CD14-positive monocyte (primary cell): ENCODE results near the gene EIF2B2. TPM values are rescaled to one million over a fixed set of nuclear protein-coding genes. Genes with fewer than 3 reads are reported as not detected.

ENCODE experiments used
- DNase-seq, 3 donors: peaks; one replicate each; pipeline ENCODE4 v3.0.0-alpha.2; 2011 to 2022
- H2AFZ ChIP-seq: 2 replicates; pipeline ENCODE4 v1.6.0; 2012; ENCODE audit warnings: mild to moderate bottlenecking, low read depth, low read length, inconsistent platforms; ENCODE audit not compliant: insufficient read depth, poor library complexity, severe bottlenecking
- H3K27ac ChIP-seq, 2 donors: 1 replicate in 1 of 2; 2 replicates in 1 of 2; pipeline ENCODE4 v1.5.1; 2012 to 2013; ENCODE audit warnings: low read length in 2 of 2, control low read depth in 1 of 2, inconsistent platforms in 1 of 2, low read depth in 1 of 2, mild to moderate bottlenecking in 1 of 2
- H3K27me3 ChIP-seq, 2 donors: one replicate each; pipeline versions ENCODE4 v1.6.0 to v1.6.1; 2011 to 2013; ENCODE audit warnings: low read length in 2 of 2; ENCODE audit not compliant: control insufficient read depth in 2 of 2, insufficient read depth in 2 of 2
- H3K36me3 ChIP-seq, 2 donors: replicated peaks in 1 of 2; 1 replicate in 1 of 2; 2 replicates in 1 of 2; pipeline versions ENCODE4 v1.5.1 to v1.6.1; 2012 to 2013; ENCODE audit warnings: low read length in 2 of 2, control low read depth in 1 of 2, inconsistent platforms in 1 of 2, mild to moderate bottlenecking in 1 of 2; ENCODE audit not compliant: insufficient read depth in 2 of 2, control insufficient read depth in 1 of 2
- H3K4me1 ChIP-seq, 2 donors: 1 replicate in 1 of 2; 2 replicates in 1 of 2; pipeline versions ENCODE4 v1.5.1 to v1.6.1; 2012 to 2013; ENCODE audit warnings: low read length in 2 of 2, control low read depth in 1 of 2, inconsistent platforms in 1 of 2, mild to moderate bottlenecking in 1 of 2, moderate library complexity in 1 of 2; ENCODE audit not compliant: insufficient read depth in 2 of 2, control insufficient read depth in 1 of 2
- H3K4me2 ChIP-seq: replicated peaks from 2 replicates; pipeline ENCODE3; 2012; ENCODE audit warnings: low read length, moderate library complexity, mild to moderate bottlenecking; ENCODE audit not compliant: poor library complexity, severe bottlenecking; ENCODE audit errors: extremely low read depth
- H3K4me3 ChIP-seq, 3 experiments: fragments of 200-600 bp in 1 of 3; sonication (generic) in 1 of 3; replicated peaks in 1 of 3; 1 replicate in 2 of 3; 2 replicates in 1 of 3; pipeline ENCODE4 v1.5.1; 2011 to 2013; ENCODE audit warnings: low read length in 3 of 3, mild to moderate bottlenecking in 3 of 3, control low read depth in 2 of 3, low read depth in 2 of 3, inconsistent platforms in 1 of 3, moderate library complexity in 1 of 3
- H3K79me2 ChIP-seq: 2 replicates; pipeline ENCODE4 v1.6.0; 2012; ENCODE audit warnings: mild to moderate bottlenecking, control low read depth, inconsistent platforms, low read length, moderate library complexity; ENCODE audit not compliant: insufficient read depth
- H3K9ac ChIP-seq: 2 replicates; pipeline ENCODE4 v1.6.0; 2017; ENCODE audit warnings: low read length, mild to moderate bottlenecking; ENCODE audit not compliant: insufficient read depth, poor library complexity, severe bottlenecking
- H3K9me3 ChIP-seq, 2 donors: replicated peaks in 1 of 2; 1 replicate in 1 of 2; 2 replicates in 1 of 2; pipeline versions ENCODE4 v1.5.1 to v1.6.1; 2012 to 2013; ENCODE audit warnings: low read length in 2 of 2, control low read depth in 1 of 2; ENCODE audit not compliant: control insufficient read depth in 1 of 2, insufficient read depth in 1 of 2
- H4K20me1 ChIP-seq: 2 replicates; pipeline ENCODE4 v1.6.0; 2012; ENCODE audit warnings: mild to moderate bottlenecking, low read length, control low read depth, moderate library complexity; ENCODE audit not compliant: insufficient read depth
- H3K27ac Mint-ChIP-seq, 7 donors: one replicate each; pipeline ENCODE4 v1.8.0; 2020; ENCODE audit warnings: mild to moderate bottlenecking in 7 of 7, mixed read lengths in 7 of 7, moderate library complexity in 6 of 7, inconsistent platforms in 2 of 7
- H3K27me3 Mint-ChIP-seq, 3 donors: one replicate each; pipeline ENCODE4 v1.8.0; 2021 to 2022; ENCODE audit warnings: low read depth in 3 of 3, mild to moderate bottlenecking in 3 of 3, mixed read lengths in 3 of 3, moderate library complexity in 3 of 3, inconsistent platforms in 1 of 3
- H3K36me3 Mint-ChIP-seq, 2 donors: one replicate each; pipeline ENCODE4 v1.8.0; 2020; ENCODE audit warnings: mixed read lengths in 2 of 2, inconsistent platforms in 1 of 2, mild to moderate bottlenecking in 1 of 2
- H3K4me1 Mint-ChIP-seq: one replicate; pipeline ENCODE4 v1.8.0; 2020; ENCODE audit warnings: mild to moderate bottlenecking, mixed read lengths
- H3K4me3 Mint-ChIP-seq, 2 donors: one replicate each; pipeline ENCODE4 v1.8.0; 2020; ENCODE audit warnings: mild to moderate bottlenecking in 2 of 2, mixed read lengths in 2 of 2, moderate library complexity in 1 of 2
- H3K9me3 Mint-ChIP-seq, 7 donors: one replicate each; pipeline ENCODE4 v1.8.0; 2020 to 2022; ENCODE audit warnings: mixed read lengths in 7 of 7, mild to moderate bottlenecking in 6 of 7, moderate library complexity in 6 of 7, inconsistent platforms in 2 of 7
- CTCF ChIP-seq: fragments of 200-600 bp; IDR thresholded peaks from one replicate; pipeline ENCODE4 v1.8.0; 2022; ENCODE audit warnings: antibody characterized with exemption, mild to moderate bottlenecking
- WGBS: methylation state at CpG from one replicate; pipeline ENCODE4 v1.1.5; 2013; ENCODE audit warnings: missing lambda C conversion rate; ENCODE audit not compliant: insufficient coverage; 5-methylcytosine and 5-hydroxymethylcytosine counted together
- intact Hi-C, 2 donors: fragments of 100-400 bp; cut with micrococcal nuclease; formaldehyde crosslinking; loops; one replicate each; pipeline versions ENCODE4 v1.15.0 to v1.15.1; 2023
- polyA plus RNA-seq, 3 donors: library from polyadenylated mRNA; depleted of rRNA in 1 of 3; unstranded in 2 of 3; stranded (reverse) in 1 of 3; fragments of 300-500 nt in 2 of 3; fragments of >200 nt in 1 of 3; fragmentation: Illumina TruSeq in 2 of 3; gene quantifications; 1 replicate in 2 of 3; 2 replicates in 1 of 3; pipeline ENCODE4 v1.2.3, GENCODE V29; 2012 to 2021

Gene EIF2B2
- polyA plus RNA-seq, 3 donors, result 20.8 to 26.3 (median 23.9) TPM

- Mint-ChIP-seq H3K36me3 (peaks cover 0 to 4% of the 10 kb centered on the region in 2 donors), H3K4me1 (peaks cover 31% of the 10 kb centered on the region), H3K27ac (peak overlapping the region; percentile 85 to 94 (median 92)), H3K27me3 (peaks cover 2 to 10% (median 8%) of the 10 kb centered on the region in 3 donors), H3K9me3 (no peaks in the 10 kb centered on the region), H3K4me3 (peak overlapping the region; percentile 69 to 91)
- no CpG with 5 or more reads among the region's 11 CpGs for WGBS
- TF ChIP-seq CTCF, result no peak
- Histone ChIP-seq H3K4me1 (peaks cover 20 to 29% of the 10 kb centered on the region in 2 donors), H3K36me3 (no peaks in the 10 kb centered on the region), H3K4me2 (peak overlapping the region; percentile 83), H4K20me1 (no peaks in the 10 kb centered on the region), H3K9ac (peak overlapping the region; percentile 47), H3K9me3 (no peaks in the 10 kb centered on the region), H3K27me3 (no peaks in the 10 kb centered on the region), H3K4me3 (peak overlapping the region; percentile 4 to 68 (median 24)), H2AFZ (peak overlapping the region; percentile 77), H3K79me2 (no peaks in the 10 kb centered on the region), H3K27ac (peak overlapping the region; percentile 59 to 78)
- DNase-seq, result peak in 2 of 3 donors; percentile 25 to 31
- intact Hi-C loops, result no loop called here
Observed at GRCh38 chr14:74962046-74962445, 40.7 kb upstream of the EIF2B2 start.

GRCh38 chr14:74962493-74962892 lies 40.2 kb upstream of the EIF2B2 start:
- Mint-ChIP-seq H3K36me3 (peaks cover 0 to 4% of the 10 kb centered on the region in 2 donors), H3K4me1 (peaks cover 31% of the 10 kb centered on the region), H3K27me3 (peaks cover 2 to 8% (median 7%) of the 10 kb centered on the region in 3 donors), H3K9me3 (no peaks in the 10 kb centered on the region), H3K27ac (peak overlapping the region; percentile 85 to 94 (median 92)), H3K4me3 (peak overlapping the region; percentile 69 to 91)
- intact Hi-C loops, result no loop called here
- Histone ChIP-seq H3K36me3 (no peaks in the 10 kb centered on the region), H3K9ac (peak overlapping the region; percentile 47), H3K4me1 (peaks cover 20 to 29% of the 10 kb centered on the region in 2 donors), H3K9me3 (no peaks in the 10 kb centered on the region), H3K27me3 (no peaks in the 10 kb centered on the region), H3K4me2 (peak overlapping the region; percentile 83), H3K79me2 (no peaks in the 10 kb centered on the region), H3K4me3 (peak overlapping the region; percentile 4 to 68 (median 24)), H2AFZ (peak overlapping the region; percentile 77), H3K27ac (peak overlapping the region; percentile 59 to 78), H4K20me1 (no peaks in the 10 kb centered on the region)
- peak; percentile 67 to 69 (median 67) for DNase-seq
- TF ChIP-seq CTCF, result no peak
- WGBS, result 42% methylated on average over 6 of the region's 8 CpGs
